HG02970 (cell line): ENCODE data around the gene MZT1.

Experiments used
- ATAC-seq: cut with Tn5 transposase; IDR thresholded peaks from one replicate; pipeline ENCODE4 v1.9.1; 2021; ENCODE audit warnings: mild to moderate bottlenecking, moderate library complexity, moderate number of reproducible peaks; ENCODE audit not compliant: unreplicated experiment, low FRiP score

MZT1 gene

GRCh38 chr13:72689181-72689696 is 38.2 kb downstream of the MZT1 start:
- no peak for ATAC-seq

GRCh38 chr13:72686766-72687165 is 40.7 kb downstream of the MZT1 start:
- no peak for ATAC-seq

- ATAC-seq, result no peak
These were observed 47.1 kb downstream of the MZT1 start for GRCh38 chr13:72680353-72680752.

- no peak for ATAC-seq
These were observed 49.1 kb downstream of the MZT1 start for GRCh38 chr13:72678312-72678711.

GRCh38 chr13:72677431-72677830 is 50.0 kb downstream of the MZT1 start:
- ATAC-seq, result no peak

- no peak for ATAC-seq
These were observed 61.0 kb downstream of the MZT1 start for GRCh38 chr13:72666391-72666790.

GRCh38 chr13:72662548-72662947 is 64.9 kb downstream of the MZT1 start:
- ATAC-seq, result no peak
